Measurements from ENCODE around the gene DBN1.

DBN1 gene

GRCh38 chr5:177430140-177430951 is 43.1 kb downstream of the DBN1 start:
- DNase-seq (ENCODE audit: extremely low read depth, low read depth) = no peak
- no peak overlapping the region for H3K4me3 ChIP-seq (replicated peaks; ENCODE audit: low read depth, low read length)
- no peak for TF ChIP-seq CTCF (IDR thresholded peaks at IDR 0.05; ENCODE audit: low read depth, low read length, missing control alignments)

GRCh38 chr5:177429248-177430040 is 44.0 kb downstream of the DBN1 start:
- DNase-seq (ENCODE audit: extremely low read depth, low read depth) = no peak
- no peak overlapping the region for H3K4me3 ChIP-seq (replicated peaks; ENCODE audit: low read depth, low read length)
- TF ChIP-seq CTCF (IDR thresholded peaks at IDR 0.05; ENCODE audit: low read depth, low read length, missing control alignments) = no peak

- H3K4me3 ChIP-seq (replicated peaks; ENCODE audit: low read depth, low read length) = no peak overlapping the region
- DNase-seq (ENCODE audit: extremely low read depth, low read depth) = no peak
- no peak for TF ChIP-seq CTCF (IDR thresholded peaks at IDR 0.05; ENCODE audit: low read depth, low read length, missing control alignments)
Observed at GRCh38 chr5:177428574-177429217, 44.7 kb downstream of the DBN1 start.

GRCh38 chr5:177427919-177428573 is 45.4 kb downstream of the DBN1 start:
- TF ChIP-seq CTCF (IDR thresholded peaks at IDR 0.05; ENCODE audit: low read depth, low read length, missing control alignments) = no peak
- H3K4me3 ChIP-seq (replicated peaks; ENCODE audit: low read depth, low read length) = peak overlapping the region; percentile 80
- DNase-seq (ENCODE audit: extremely low read depth, low read depth) = no peak

- no peak for DNase-seq (ENCODE audit: extremely low read depth, low read depth)
- peak overlapping the region; percentile 80 for H3K4me3 ChIP-seq (replicated peaks; ENCODE audit: low read depth, low read length)
- no peak for TF ChIP-seq CTCF (IDR thresholded peaks at IDR 0.05; ENCODE audit: low read depth, low read length, missing control alignments)
Observed at GRCh38 chr5:177427211-177427822, 46.1 kb downstream of the DBN1 start.
